GM23338 (cell line): ENCODE data around the gene RIMBP3B.
"Not testable (repeated sequence)": the region's sequence is repeated elsewhere in the genome, so short reads cannot be mapped to it uniquely, and the experiment has no call there.

ENCODE experiments used
- CTCF ChIP-seq, 2 experiments: fragments of 200-600 bp in 1 of 2; sonication (generic) in 1 of 2; conservative IDR thresholded peaks; 2 replicates each; pipeline versions ENCODE4 v1.5.1 to v1.6.1; 2016 to 2017; ENCODE audit warnings: antibody characterized with exemption in 2 of 2, low read depth in 2 of 2, mild to moderate bottlenecking in 2 of 2, moderate library complexity in 1 of 2
- EZH2 ChIP-seq: fragments of 200-600 bp; sonication (generic); IDR thresholded peaks from one replicate; pipeline ENCODE4 v1.8.0; 2017; ENCODE audit warnings: antibody characterized with exemption, mild to moderate bottlenecking, low read depth; ENCODE audit not compliant: unreplicated experiment
- EZH2phosphoT487 ChIP-seq: fragments of 200-600 bp; sonication (generic); IDR thresholded peaks from one replicate; pipeline ENCODE4 v1.8.1; 2018; ENCODE audit warnings: antibody characterized with exemption; ENCODE audit not compliant: unreplicated experiment

- not testable (repeated sequence) for TF ChIP-seq CTCF (conservative IDR thresholded peaks at IDR 0.05; ENCODE audit: low read depth in 2 of 2); EZH2; EZH2phosphoT487
These were observed 40.6 kb downstream of the RIMBP3B start for GRCh38 chr22:21424084-21424709.
